Neural cell (in vitro differentiated cells): Measurements from ENCODE around the gene ESR1. TPM values are rescaled to one million over a fixed set of nuclear protein-coding genes. Genes with fewer than 3 reads are reported as not detected.

Experiments
- H2AFZ ChIP-seq: fragments of 200-600, 300-800 bp; sonication (generic), shearing (Covaris generic); 2 replicates; pipeline ENCODE4 v1.6.0; 2014; ENCODE audit warnings: low read depth, mild to moderate bottlenecking, antibody characterized with exemption, low read length, moderate library complexity
- H3F3A ChIP-seq: fragments of 200-600 bp; shearing (Covaris generic); 2 replicates; pipeline ENCODE4 v1.6.1; 2016; ENCODE audit warnings: mild to moderate bottlenecking, moderate library complexity, mixed read lengths, antibody characterized with exemption, low read length; ENCODE audit not compliant: insufficient read depth, poor library complexity, severe bottlenecking
- H3K27ac ChIP-seq: fragments of 200-600, 300-800 bp; sonication (generic), shearing (Covaris generic); 2 replicates; pipeline ENCODE4 v1.5.1; 2014; ENCODE audit warnings: mild to moderate bottlenecking, low read length, moderate library complexity
- H3K27me3 ChIP-seq: fragments of 300-800, 200-600 bp; sonication (generic), shearing (Covaris generic); 2 replicates; pipeline ENCODE4 v1.6.0; 2014; ENCODE audit warnings: mild to moderate bottlenecking, low read depth, low read length, moderate library complexity; ENCODE audit not compliant: insufficient read depth
- H3K36me3 ChIP-seq: fragments of 300-800, 200-600 bp; sonication (generic), shearing (Covaris generic); 2 replicates; pipeline ENCODE4 v1.5.1; 2014; ENCODE audit warnings: mild to moderate bottlenecking, antibody characterized with exemption, low read length, moderate library complexity; ENCODE audit not compliant: insufficient read depth
- H3K4me2 ChIP-seq: fragments of 300-800, 200-600 bp; sonication (generic), shearing (Covaris generic); 2 replicates; pipeline ENCODE4 v1.6.0; 2014; ENCODE audit warnings: mild to moderate bottlenecking, low read length
- H3K4me3 ChIP-seq: fragments of 300-800, 200-600 bp; sonication (generic), shearing (Covaris generic); 2 replicates; pipeline ENCODE4 v1.5.1; 2014; ENCODE audit warnings: mild to moderate bottlenecking, low read length, moderate library complexity
- H3K79me2 ChIP-seq: fragments of 200-600 bp; shearing (Covaris generic); replicated peaks from 2 replicates; pipeline ENCODE4 v1.6.0; 2014; ENCODE audit warnings: mild to moderate bottlenecking, low read length, moderate library complexity; ENCODE audit not compliant: insufficient read depth
- H3K9ac ChIP-seq: fragments of 300-800, 200-600 bp; sonication (generic), shearing (Covaris generic); 2 replicates; pipeline ENCODE4 v1.6.1; 2016; ENCODE audit warnings: mild to moderate bottlenecking, low read length, mixed read lengths
- H3K9me2 ChIP-seq: fragments of 200-600 bp; shearing (Covaris generic); 2 replicates; pipeline ENCODE4 v1.6.1; 2016; ENCODE audit warnings: mild to moderate bottlenecking, low read length, mixed read lengths; ENCODE audit not compliant: insufficient read depth
- H3K9me3 ChIP-seq: fragments of 200-600, 300-800 bp; sonication (generic), shearing (Covaris generic); 2 replicates; pipeline ENCODE4 v1.6.1; 2016; ENCODE audit warnings: mild to moderate bottlenecking, mixed run types, low read length, moderate library complexity, mixed read lengths
- H4K20me1 ChIP-seq: fragments of 200-600 bp; shearing (Covaris generic); 2 replicates; pipeline ENCODE4 v1.6.1; 2016; ENCODE audit warnings: mild to moderate bottlenecking, mixed run types; ENCODE audit not compliant: insufficient read depth
- EP300 ChIP-seq: fragments of 450-650 bp; conservative IDR thresholded peaks from 2 replicates; pipeline ENCODE4 v1.6.1; 2014; ENCODE audit warnings: antibody characterized with exemption, mild to moderate bottlenecking, moderate library complexity; ENCODE audit not compliant: poor library complexity, severe bottlenecking
- EZH2 ChIP-seq: fragments of 200-600, 300-800 bp; shearing (Covaris generic), sonication (generic); IDR thresholded peaks from 2 replicates; pipeline ENCODE4 v1.6.1; 2014; ENCODE audit warnings: antibody characterized with exemption, low read length, borderline replicate concordance, mild to moderate bottlenecking; ENCODE audit not compliant: insufficient read depth, poor library complexity, severe bottlenecking
- MXI1 ChIP-seq: fragments of 450-650 bp; conservative IDR thresholded peaks from 2 replicates; pipeline ENCODE4 v1.6.1; 2014; ENCODE audit warnings: antibody characterized with exemption, mild to moderate bottlenecking; ENCODE audit not compliant: poor library complexity, severe bottlenecking
- POLR2AphosphoS5 ChIP-seq: IDR thresholded peaks from 2 replicates; pipeline ENCODE4 v1.6.1; 2012
- RAD21 ChIP-seq: fragments of 450-650 bp; conservative IDR thresholded peaks from 2 replicates; pipeline ENCODE4 v1.6.1; 2014; ENCODE audit warnings: antibody characterized with exemption, mild to moderate bottlenecking, moderate library complexity
- REST ChIP-seq: IDR thresholded peaks from 2 replicates; pipeline ENCODE4 v1.6.1; 2012; ENCODE audit warnings: borderline replicate concordance
- SMC3 ChIP-seq: fragments of 450-650 bp; conservative IDR thresholded peaks from 2 replicates; pipeline ENCODE4 v1.6.1; 2014; ENCODE audit warnings: antibody characterized with exemption, mild to moderate bottlenecking, moderate library complexity; ENCODE audit not compliant: poor library complexity
- TAF1 ChIP-seq: IDR thresholded peaks from 2 replicates; pipeline ENCODE4 v1.6.1; 2012; ENCODE audit warnings: low read depth
- polyA plus RNA-seq: library from polyadenylated mRNA; depleted of rRNA; stranded (reverse); fragments of >200 nt; gene quantifications from 2 replicates; pipeline ENCODE4 v1.2.3, GENCODE V29; 2014
- TF ChIP-seq, protein P1 (sequence below): fragments of 450-650 bp; IDR thresholded peaks from 2 replicates; pipeline ENCODE4 v1.5.1; 2014; ENCODE audit warnings: antibody characterized with exemption, mild to moderate bottlenecking, moderate library complexity; ENCODE audit not compliant: poor library complexity, severe bottlenecking

ESR1 gene
- polyA plus RNA-seq, 1 donor from 2014 or later = 0.14 TPM

DNA sequence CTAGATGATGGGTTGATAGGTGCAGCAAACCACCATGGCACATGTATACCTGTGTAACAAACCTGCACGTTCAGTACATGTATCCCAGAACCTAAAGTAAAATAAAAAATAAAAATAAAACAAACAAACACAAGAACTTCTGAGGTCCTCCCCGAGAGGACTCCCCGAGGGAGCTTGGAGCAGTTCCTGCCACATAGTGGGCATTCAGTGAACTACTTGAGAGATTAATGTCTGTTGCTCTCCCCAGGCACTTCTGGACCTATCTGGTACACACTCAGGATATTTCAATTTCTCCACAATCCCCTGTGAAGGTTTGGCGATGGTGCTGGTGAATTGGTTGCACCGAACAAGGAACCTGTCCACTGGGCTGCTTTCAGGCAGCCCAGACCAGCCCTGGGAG lies 311.2 kb downstream of the ESR1 start:
- Histone ChIP-seq H3K27me3 (no peaks in the 10 kb centered on the region), H3K36me3 (peaks cover 8% of the 10 kb centered on the region), H3K4me3 (no peak overlapping the region), H3K4me2 (no peak overlapping the region), H4K20me1 (no peaks in the 10 kb centered on the region), H3F3A (no peaks in the 10 kb centered on the region), H3K9me3 (no peaks in the 10 kb centered on the region), H3K79me2 (no peaks in the 10 kb centered on the region), H3K9me2 (no peaks in the 10 kb centered on the region), H3K27ac (no peak overlapping the region), H2AFZ (no peak overlapping the region), H3K9ac (no peak overlapping the region)
- TF ChIP-seq MXI1 = no peak
- no peak for TF ChIP-seq POLR2AphosphoS5
- TF ChIP-seq RAD21 = no peak
- no peak for TF ChIP-seq EP300
- TF ChIP-seq, protein P1, sequence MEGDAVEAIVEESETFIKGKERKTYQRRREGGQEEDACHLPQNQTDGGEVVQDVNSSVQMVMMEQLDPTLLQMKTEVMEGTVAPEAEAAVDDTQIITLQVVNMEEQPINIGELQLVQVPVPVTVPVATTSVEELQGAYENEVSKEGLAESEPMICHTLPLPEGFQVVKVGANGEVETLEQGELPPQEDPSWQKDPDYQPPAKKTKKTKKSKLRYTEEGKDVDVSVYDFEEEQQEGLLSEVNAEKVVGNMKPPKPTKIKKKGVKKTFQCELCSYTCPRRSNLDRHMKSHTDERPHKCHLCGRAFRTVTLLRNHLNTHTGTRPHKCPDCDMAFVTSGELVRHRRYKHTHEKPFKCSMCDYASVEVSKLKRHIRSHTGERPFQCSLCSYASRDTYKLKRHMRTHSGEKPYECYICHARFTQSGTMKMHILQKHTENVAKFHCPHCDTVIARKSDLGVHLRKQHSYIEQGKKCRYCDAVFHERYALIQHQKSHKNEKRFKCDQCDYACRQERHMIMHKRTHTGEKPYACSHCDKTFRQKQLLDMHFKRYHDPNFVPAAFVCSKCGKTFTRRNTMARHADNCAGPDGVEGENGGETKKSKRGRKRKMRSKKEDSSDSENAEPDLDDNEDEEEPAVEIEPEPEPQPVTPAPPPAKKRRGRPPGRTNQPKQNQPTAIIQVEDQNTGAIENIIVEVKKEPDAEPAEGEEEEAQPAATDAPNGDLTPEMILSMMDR = no peak
- TF ChIP-seq SMC3 = no peak
- no peak for TF ChIP-seq REST
- TF ChIP-seq EZH2 = no peak
- TF ChIP-seq TAF1 = no peak

DNA sequence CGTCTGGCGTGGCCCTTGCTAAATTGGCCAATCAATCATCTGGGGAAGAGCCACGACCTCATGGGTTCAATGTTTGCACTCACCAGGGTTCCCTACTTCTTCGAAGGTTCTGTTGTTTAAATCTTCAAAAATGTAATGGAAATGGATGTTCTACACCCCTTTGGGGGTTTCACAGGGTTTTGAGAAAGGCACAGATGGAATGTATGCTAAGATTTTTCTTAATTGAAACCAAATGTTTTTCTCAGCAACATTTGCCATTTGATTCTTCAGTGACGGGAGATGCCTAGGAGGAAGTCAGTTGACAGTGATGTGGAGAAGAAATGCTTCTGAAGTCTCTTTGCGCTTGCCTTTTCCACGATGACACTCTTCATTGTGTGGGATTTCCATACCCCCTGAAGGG lies 312.3 kb downstream of the ESR1 start:
- no peak overlapping the region for H2AFZ ChIP-seq
- no peak for TF ChIP-seq SMC3
- TF ChIP-seq TAF1 = no peak
- TF ChIP-seq, protein P1 = no peak
- TF ChIP-seq POLR2AphosphoS5 = no peak
- no peak for TF ChIP-seq RAD21
- no peak for TF ChIP-seq EZH2
- TF ChIP-seq MXI1 = no peak
- H3K36me3 ChIP-seq = peaks cover 8% of the 10 kb centered on the region
- no peaks in the 10 kb centered on the region for H3K9me2 ChIP-seq
- no peaks in the 10 kb centered on the region for H3K27me3 ChIP-seq
- no peak overlapping the region for H3K4me3 ChIP-seq
- no peaks in the 10 kb centered on the region for H3F3A ChIP-seq
- H3K4me2 ChIP-seq = no peak overlapping the region
- H3K9me3 ChIP-seq = no peaks in the 10 kb centered on the region
- no peak overlapping the region for H3K27ac ChIP-seq
- H3K9ac ChIP-seq = no peak overlapping the region
- no peaks in the 10 kb centered on the region for H3K79me2 ChIP-seq
- no peaks in the 10 kb centered on the region for H4K20me1 ChIP-seq
